B cell (primary cell): ENCODE data around the gene KANSL1L. TPM values are rescaled to one million over a fixed set of nuclear protein-coding genes. Genes with fewer than 3 reads are reported as not detected.

Source experiments
- ATAC-seq: fragments of 200-7000 bp; cut with Tn5 transposase; one replicate; pipeline ENCODE4 v1.10.0; 2021; ENCODE audit warnings: low read depth, mild to moderate bottlenecking, moderate number of reproducible peaks, moderate library complexity
- CTCF ChIA-PET: fragments of 350-600 bp; sonication (Branson Sonifier 250); formaldehyde crosslinking; loops from one replicate; lab custom pipeline; 2021; ENCODE audit warnings: antibody characterized with exemption, inconsistent platforms; lab: Charles Lee
- POLR2A ChIA-PET: fragments of 350-600 bp; sonication (Branson Sonifier 250); formaldehyde crosslinking; loops from one replicate; lab custom pipeline; 2021; ENCODE audit warnings: antibody characterized with exemption; lab: Charles Lee
- DNase-seq: peaks from one replicate; pipeline ENCODE4 v3.0.0; 2013
- H2AFZ ChIP-seq: 2 replicates; pipeline ENCODE4 v1.6.1; 2012; ENCODE audit warnings: mild to moderate bottlenecking, low read depth, low read length; ENCODE audit not compliant: insufficient read depth, poor library complexity, severe bottlenecking
- H3K27ac ChIP-seq, 2 donors: 1 replicate in 1 of 2; 2 replicates in 1 of 2; pipeline ENCODE4 v1.5.1; 2012 to 2013; ENCODE audit warnings: low read length in 2 of 2, mild to moderate bottlenecking in 2 of 2, moderate library complexity in 1 of 2
- H3K27me3 ChIP-seq, 4 experiments: fragments of 200-600 bp in 1 of 4; sonication (generic) in 1 of 4; replicated peaks in 1 of 4; 1 replicate in 2 of 4; 2 replicates in 2 of 4; pipeline versions ENCODE4 v1.6.1 to v1.7.0; 2013 to 2016; ENCODE audit warnings: low read length in 3 of 4, mild to moderate bottlenecking in 2 of 4, mixed read lengths in 1 of 4, moderate library complexity in 1 of 4; ENCODE audit not compliant: insufficient read depth in 4 of 4, control insufficient read depth in 3 of 4; ENCODE audit errors: control extremely low read depth in 1 of 4
- H3K36me3 ChIP-seq, 2 experiments: replicated peaks in 1 of 2; 1 replicate in 1 of 2; 2 replicates in 1 of 2; pipeline versions ENCODE4 v1.6.1 to v1.7.1; 2013; ENCODE audit warnings: low read length in 1 of 2; ENCODE audit not compliant: insufficient read depth in 2 of 2, control insufficient read depth in 1 of 2; ENCODE audit errors: control extremely low read depth in 1 of 2, extremely low read depth in 1 of 2
- H3K4me1 ChIP-seq, 2 donors: fragments of 200-600 bp in 1 of 2; sonication (generic) in 1 of 2; 1 replicate in 1 of 2; 2 replicates in 1 of 2; pipeline versions ENCODE4 v1.5.1 to v1.6.1; 2013 to 2017; ENCODE audit warnings: low read length in 2 of 2; ENCODE audit not compliant: control insufficient read depth in 2 of 2, insufficient read depth in 2 of 2
- H3K4me2 ChIP-seq: replicated peaks from 2 replicates; pipeline ENCODE3; 2012; ENCODE audit warnings: mild to moderate bottlenecking, low read depth, low read length; ENCODE audit not compliant: poor library complexity, severe bottlenecking
- H3K4me3 ChIP-seq, 5 experiments: fragments of 200-600 bp in 1 of 5; sonication (generic) in 1 of 5; 1 replicate in 3 of 5; 2 replicates in 2 of 5; pipeline versions ENCODE4 v1.5.1 to v1.7.0; 2011 to 2016; ENCODE audit warnings: low read length in 4 of 5, mild to moderate bottlenecking in 4 of 5, low read depth in 2 of 5, control low read depth in 1 of 5, moderate library complexity in 1 of 5; ENCODE audit not compliant: insufficient read depth in 1 of 5; ENCODE audit errors: control extremely low read depth in 1 of 5, extremely low read depth in 1 of 5
- H3K79me2 ChIP-seq: fragments of 200-600 bp; sonication (generic); one replicate; pipeline ENCODE4 v1.6.0; 2016; ENCODE audit warnings: low read length; ENCODE audit not compliant: control insufficient read depth, insufficient read depth
- H3K9ac ChIP-seq: fragments of 200-600 bp; sonication (generic); 2 replicates; pipeline ENCODE4 v1.6.1; 2017; ENCODE audit warnings: mild to moderate bottlenecking, low read length, moderate library complexity
- H3K9me3 ChIP-seq, 3 donors: one replicate each; pipeline versions ENCODE4 v1.6.1 to v1.7.1; 2013; ENCODE audit warnings: low read length in 2 of 3; ENCODE audit not compliant: control insufficient read depth in 2 of 3, insufficient read depth in 1 of 3; ENCODE audit errors: control extremely low read depth in 1 of 3
- H4K20me1 ChIP-seq: 2 replicates; pipeline ENCODE4 v1.6.0; 2012; ENCODE audit warnings: mild to moderate bottlenecking, low read length; ENCODE audit not compliant: insufficient read depth, control insufficient read depth, poor library complexity, severe bottlenecking
- H3K27ac Mint-ChIP-seq: one replicate; pipeline ENCODE4 v1.8.0; 2021; ENCODE audit warnings: mixed read lengths
- H3K27me3 Mint-ChIP-seq: one replicate; pipeline ENCODE4 v1.8.0; 2021; ENCODE audit warnings: mixed read lengths
- H3K4me1 Mint-ChIP-seq: one replicate; pipeline ENCODE4 v1.8.0; 2021; ENCODE audit warnings: mixed read lengths
- H3K4me3 Mint-ChIP-seq: one replicate; pipeline ENCODE4 v1.8.0; 2021; ENCODE audit warnings: mixed read lengths
- H3K9me3 Mint-ChIP-seq: one replicate; pipeline ENCODE4 v1.8.0; 2022; ENCODE audit warnings: mixed read lengths; ENCODE audit not compliant: insufficient read depth
- EZH2 ChIP-seq: IDR thresholded peaks from 2 replicates; pipeline ENCODE4 v1.6.1; 2012; ENCODE audit warnings: borderline replicate concordance, low read depth, mild to moderate bottlenecking, moderate library complexity, low read length; ENCODE audit not compliant: insufficient read depth, poor library complexity, severe bottlenecking
- intact Hi-C: fragments of 100-400 bp; cut with micrococcal nuclease; formaldehyde crosslinking; loops from one replicate; pipeline ENCODE4 v1.10.0; 2022
- polyA plus RNA-seq: library from polyadenylated mRNA; depleted of rRNA; stranded (reverse); fragments of >200 nt; gene quantifications from 2 replicates; pipeline ENCODE4 v1.2.3, GENCODE V29; 2012
- total RNA-seq, 2 donors: library from RNA; stranded (reverse); fragments of 120-200 nt in 1 of 2; gene quantifications; 1 replicate in 1 of 2; 2 replicates in 1 of 2; pipeline versions ENCODE4 v1.2.3 to v1.2.4, GENCODE V29; 2013 to 2022
- TF ChIP-seq, protein P1 (sequence below): fragments of 200-600 bp; IDR thresholded peaks from one replicate; pipeline ENCODE4 v1.8.0; 2022; ENCODE audit warnings: antibody characterized with exemption, mild to moderate bottlenecking

The KANSL1L gene
- total and polyA plus RNA-seq, 2 donors (not counting 1 experiment from before 2014, with no cell fraction given), result 7.3 to 21.1 TPM

GRCh38 chr2:210094787-210095186, 76.4 kb downstream of the KANSL1L start:
- no peak for TF ChIP-seq EZH2
- TF ChIP-seq, protein P1, sequence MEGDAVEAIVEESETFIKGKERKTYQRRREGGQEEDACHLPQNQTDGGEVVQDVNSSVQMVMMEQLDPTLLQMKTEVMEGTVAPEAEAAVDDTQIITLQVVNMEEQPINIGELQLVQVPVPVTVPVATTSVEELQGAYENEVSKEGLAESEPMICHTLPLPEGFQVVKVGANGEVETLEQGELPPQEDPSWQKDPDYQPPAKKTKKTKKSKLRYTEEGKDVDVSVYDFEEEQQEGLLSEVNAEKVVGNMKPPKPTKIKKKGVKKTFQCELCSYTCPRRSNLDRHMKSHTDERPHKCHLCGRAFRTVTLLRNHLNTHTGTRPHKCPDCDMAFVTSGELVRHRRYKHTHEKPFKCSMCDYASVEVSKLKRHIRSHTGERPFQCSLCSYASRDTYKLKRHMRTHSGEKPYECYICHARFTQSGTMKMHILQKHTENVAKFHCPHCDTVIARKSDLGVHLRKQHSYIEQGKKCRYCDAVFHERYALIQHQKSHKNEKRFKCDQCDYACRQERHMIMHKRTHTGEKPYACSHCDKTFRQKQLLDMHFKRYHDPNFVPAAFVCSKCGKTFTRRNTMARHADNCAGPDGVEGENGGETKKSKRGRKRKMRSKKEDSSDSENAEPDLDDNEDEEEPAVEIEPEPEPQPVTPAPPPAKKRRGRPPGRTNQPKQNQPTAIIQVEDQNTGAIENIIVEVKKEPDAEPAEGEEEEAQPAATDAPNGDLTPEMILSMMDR, result no peak
- Histone ChIP-seq H3K4me1 (no peaks in the 10 kb centered on the region), H2AFZ (no peak overlapping the region), H4K20me1 (no peaks in the 10 kb centered on the region), H3K4me2 (no peak overlapping the region), H3K27me3 (no peaks in the 10 kb centered on the region), H3K27ac (no peak overlapping the region), H3K4me3 (no peak overlapping the region), H3K36me3 (peaks cover 0 to 1% of the 10 kb centered on the region in 2 experiments), H3K79me2 (no peaks in the 10 kb centered on the region), H3K9ac (no peak overlapping the region), H3K9me3 (no peaks in the 10 kb centered on the region)
- no peaks in the 10 kb centered on the region for H3K27me3 Mint-ChIP-seq
- intact Hi-C loops, result no loop called here
- DNase-seq, result no peak
- no peaks in the 10 kb centered on the region for H3K9me3 Mint-ChIP-seq
- POLR2A ChIA-PET, result no interaction called here
- no peak overlapping the region for H3K27ac Mint-ChIP-seq
- H3K4me1 Mint-ChIP-seq, result no peaks in the 10 kb centered on the region
- no peak for ATAC-seq
- CTCF ChIA-PET, result no interaction called here
- no peak overlapping the region for H3K4me3 Mint-ChIP-seq

DNA sequence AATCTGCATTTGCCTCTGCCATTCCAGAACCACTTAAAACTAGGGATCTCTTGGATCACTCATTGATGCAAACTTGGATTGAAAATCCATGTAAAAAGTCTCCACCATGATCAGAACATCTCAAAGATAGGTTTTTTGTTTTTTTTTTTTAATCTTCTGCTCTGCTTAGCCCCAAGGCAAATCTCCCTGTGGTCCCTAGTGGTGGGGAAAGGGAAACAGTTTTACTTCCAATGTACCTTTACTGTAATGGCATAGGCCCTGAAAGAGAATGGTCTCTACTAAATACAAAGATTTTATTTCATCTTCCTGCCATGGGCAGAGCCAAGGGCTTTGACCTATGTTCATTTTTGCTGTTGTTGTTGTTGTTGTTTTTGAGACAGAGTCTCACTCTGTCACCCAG, 78.4 kb downstream of the KANSL1L start:
- H3K4me3 Mint-ChIP-seq, result no peak overlapping the region
- peaks cover 0 to 3% of the 10 kb centered on the region in 2 experiments for H3K36me3 ChIP-seq
- H3K9me3 ChIP-seq, result no peaks in the 10 kb centered on the region
- POLR2A ChIA-PET, result no interaction called here
- no peak overlapping the region for H3K4me3 ChIP-seq
- H3K27me3 Mint-ChIP-seq, result no peaks in the 10 kb centered on the region
- no peak overlapping the region for H3K27ac Mint-ChIP-seq
- intact Hi-C loops, result no loop called here
- ATAC-seq (no peak), DNase-seq (no peak)
- H3K9me3 Mint-ChIP-seq, result no peaks in the 10 kb centered on the region
- no peaks in the 10 kb centered on the region for H3K4me1 Mint-ChIP-seq
- CTCF ChIA-PET, result no interaction called here
- no peak overlapping the region for H3K4me2 ChIP-seq
- H4K20me1 ChIP-seq, result no peaks in the 10 kb centered on the region
- H3K79me2 ChIP-seq, result no peaks in the 10 kb centered on the region
- H3K4me1 ChIP-seq, result no peaks in the 10 kb centered on the region
- H3K27ac ChIP-seq, result no peak overlapping the region
- H3K27me3 ChIP-seq, result no peaks in the 10 kb centered on the region
- TF ChIP-seq, protein P1, result no peak
- TF ChIP-seq EZH2, result no peak
- H3K9ac ChIP-seq, result no peak overlapping the region
- H2AFZ ChIP-seq, result no peak overlapping the region
